GM18517 (cell line): ENCODE measurements around the gene SV2C.

Experiments used
- ATAC-seq: cut with Tn5 transposase; IDR thresholded peaks from one replicate; pipeline ENCODE4 v1.9.1; 2021; ENCODE audit warnings: mild to moderate bottlenecking, moderate library complexity; ENCODE audit not compliant: unreplicated experiment

The SV2C gene

GRCh38 chr5:76402251-76402885 lies 319.2 kb downstream of the SV2C start:
- peak; percentile 42 for ATAC-seq

- peak; percentile 67 for ATAC-seq
Measured at GRCh38 chr5:76402886-76403765, 319.9 kb downstream of the SV2C start, which contains the start of gene IQGAP2. Gene IQGAP2 (plus strand): TSS chr5:76403285. CDS start chr5:76403546, 261 bp downstream.
